Naive B cell (primary cell): ENCODE data around the gene C1orf53. TPM values are rescaled to one million over a fixed set of nuclear protein-coding genes. Genes with fewer than 3 reads are reported as not detected.

Experiments
- ATAC-seq, 2 donors: fragments of 150-1000 bp; cut with Tn5 transposase; 2 replicates each; pipeline ENCODE4 v1.10.0; 2021; ENCODE audit warnings: low read depth in 2 of 2, mild to moderate bottlenecking in 2 of 2, moderate library complexity in 2 of 2
- DNase-seq: peaks from one replicate; pipeline ENCODE4 v3.0.0; 2022
- H3K27ac Mint-ChIP-seq, 6 donors: one replicate each; pipeline ENCODE4 v1.8.0; 2020 to 2022; ENCODE audit warnings: mild to moderate bottlenecking in 6 of 6, mixed read lengths in 6 of 6, moderate library complexity in 5 of 6, inconsistent platforms in 2 of 6
- H3K27me3 Mint-ChIP-seq, 3 donors: one replicate each; pipeline ENCODE4 v1.8.0; 2021 to 2022; ENCODE audit warnings: mixed read lengths in 3 of 3, mild to moderate bottlenecking in 1 of 3
- H3K36me3 Mint-ChIP-seq, 2 donors: one replicate each; pipeline ENCODE4 v1.8.0; 2020 to 2022; ENCODE audit warnings: mixed read lengths in 2 of 2, inconsistent platforms in 1 of 2, mild to moderate bottlenecking in 1 of 2
- H3K4me1 Mint-ChIP-seq, 3 donors: one replicate each; pipeline ENCODE4 v1.8.0; 2020 to 2022; ENCODE audit warnings: mixed read lengths in 3 of 3, inconsistent platforms in 1 of 3, mild to moderate bottlenecking in 1 of 3, moderate library complexity in 1 of 3
- H3K4me3 Mint-ChIP-seq, 8 donors: one replicate each; pipeline ENCODE4 v1.8.0; 2020 to 2022; ENCODE audit warnings: mild to moderate bottlenecking in 8 of 8, mixed read lengths in 8 of 8, moderate library complexity in 8 of 8, inconsistent platforms in 2 of 8
- H3K9me3 Mint-ChIP-seq, 7 donors: one replicate each; pipeline ENCODE4 v1.8.0; 2020 to 2022; ENCODE audit warnings: mixed read lengths in 7 of 7, mild to moderate bottlenecking in 5 of 7, inconsistent platforms in 2 of 7, moderate library complexity in 1 of 7
- polyA plus RNA-seq, 6 donors: library from polyadenylated mRNA; unstranded; fragments of 300-500 nt; fragmentation: Illumina TruSeq; gene quantifications; one replicate each; pipeline ENCODE4 v1.2.3, GENCODE V29; 2021; ENCODE audit warnings: low read depth in 6 of 6

Gene C1orf53
- polyA plus RNA-seq, 6 donors from 2014 or later = not detected

DNA sequence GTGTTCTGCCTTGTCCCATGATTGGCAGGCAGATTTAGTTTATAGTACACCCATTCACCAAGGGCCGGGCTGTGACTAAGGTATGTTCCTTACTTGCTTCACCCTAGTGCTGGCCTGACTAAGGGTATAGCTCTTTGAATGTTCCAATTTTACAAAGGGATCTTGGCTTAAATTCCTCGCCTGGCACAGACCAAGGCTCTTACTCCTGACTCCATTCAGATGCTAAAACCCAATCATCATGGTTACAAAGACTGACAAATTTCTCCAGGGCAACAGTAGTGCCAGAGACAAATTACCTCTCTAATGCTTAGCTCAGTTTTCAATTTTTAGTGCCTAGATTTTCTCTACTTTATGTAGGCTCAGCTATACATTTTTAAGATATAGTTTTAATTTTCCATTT is 11.5 kb upstream of the C1orf53 start:
- H3K9me3 Mint-ChIP-seq = peaks cover 0 to under 1% (median 0%) of the 10 kb centered on the region in 7 donors
- no peak overlapping the region for H3K4me3 Mint-ChIP-seq
- ATAC-seq (no peak), DNase-seq (no peak)
- peaks cover 26 to 59% (median 46%) of the 10 kb centered on the region in 3 donors for H3K27me3 Mint-ChIP-seq
- no peak overlapping the region for H3K27ac Mint-ChIP-seq
- no peaks in the 10 kb centered on the region for H3K4me1 Mint-ChIP-seq
- H3K36me3 Mint-ChIP-seq = peaks cover 0 to under 1% of the 10 kb centered on the region in 2 donors

DNA sequence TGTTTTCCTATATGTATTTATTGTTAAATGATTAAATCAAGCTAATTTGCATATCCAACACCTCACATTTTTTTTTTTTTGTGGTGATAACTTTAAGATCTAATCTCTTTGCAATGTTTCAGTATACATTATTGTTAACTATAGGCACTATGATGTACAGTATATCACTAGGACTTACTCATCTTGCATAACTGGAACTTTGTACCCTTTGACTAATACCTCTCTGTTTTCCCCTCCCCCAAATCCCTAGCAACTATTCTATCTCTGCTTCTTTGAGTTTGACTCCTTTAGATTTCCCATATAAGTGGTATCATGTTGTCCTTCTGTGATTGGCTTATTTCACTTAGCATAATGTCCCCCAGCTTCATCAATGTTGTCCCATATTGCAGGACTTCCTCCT is 9.7 kb upstream of the C1orf53 start:
- Mint-ChIP-seq H3K4me1 (no peaks in the 10 kb centered on the region), H3K27ac (no peak overlapping the region), H3K36me3 (peaks cover 0 to 5% of the 10 kb centered on the region in 2 donors), H3K27me3 (peaks cover 26 to 72% (median 53%) of the 10 kb centered on the region in 3 donors), H3K9me3 (no peaks in the 10 kb centered on the region), H3K4me3 (no peak overlapping the region)
- ATAC-seq (no peak), DNase-seq (no peak)

DNA sequence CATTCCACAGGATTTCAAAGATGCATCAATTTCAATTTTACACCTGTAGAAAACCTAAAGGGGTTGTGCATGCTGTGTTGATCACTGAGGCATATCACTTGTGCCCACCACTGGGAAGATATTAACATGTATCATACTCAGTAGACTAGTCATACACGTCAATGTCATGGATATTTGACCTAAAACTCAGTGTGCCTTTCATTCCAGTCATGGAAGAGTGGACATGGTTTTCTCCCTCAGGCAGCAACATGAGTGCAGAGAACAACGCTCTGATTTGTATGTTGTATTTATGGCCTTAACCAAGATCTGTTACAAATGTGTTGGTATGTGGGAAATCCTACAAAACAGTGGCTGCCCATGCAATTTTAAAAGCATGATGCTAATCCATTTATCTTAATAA is 6.1 kb upstream of the C1orf53 start:
- Mint-ChIP-seq H3K9me3 (no peaks in the 10 kb centered on the region), H3K4me1 (no peaks in the 10 kb centered on the region), H3K4me3 (no peak overlapping the region), H3K36me3 (peaks cover 0 to 6% of the 10 kb centered on the region in 2 donors), H3K27ac (no peak overlapping the region), H3K27me3 (peaks cover 31 to 59% (median 49%) of the 10 kb centered on the region in 3 donors)
- ATAC-seq = no peak
- DNase-seq = no peak

DNA sequence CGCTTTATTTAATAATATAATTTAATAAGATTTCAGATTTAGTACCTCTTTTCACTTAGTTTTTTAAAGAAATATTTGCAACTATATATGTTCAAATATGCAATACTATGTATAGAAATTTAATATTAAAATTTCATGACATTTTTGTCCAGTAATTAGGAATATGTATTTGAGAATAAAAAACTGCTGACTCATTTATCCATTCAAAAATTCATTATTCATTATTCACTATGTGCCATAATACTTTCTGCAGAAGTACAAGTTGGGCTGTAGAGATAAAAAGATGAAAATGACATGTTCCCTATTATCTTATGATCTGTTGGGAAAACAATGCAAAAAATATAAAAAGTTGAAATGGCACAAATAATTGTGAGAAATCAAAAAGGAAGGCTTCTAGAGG is 3.4 kb upstream of the C1orf53 start:
- H3K27me3 Mint-ChIP-seq = peaks cover 31 to 46% (median 33%) of the 10 kb centered on the region in 3 donors
- H3K4me3 Mint-ChIP-seq = peak overlapping the region in 1 of 8 donors; percentile 63

DNA sequence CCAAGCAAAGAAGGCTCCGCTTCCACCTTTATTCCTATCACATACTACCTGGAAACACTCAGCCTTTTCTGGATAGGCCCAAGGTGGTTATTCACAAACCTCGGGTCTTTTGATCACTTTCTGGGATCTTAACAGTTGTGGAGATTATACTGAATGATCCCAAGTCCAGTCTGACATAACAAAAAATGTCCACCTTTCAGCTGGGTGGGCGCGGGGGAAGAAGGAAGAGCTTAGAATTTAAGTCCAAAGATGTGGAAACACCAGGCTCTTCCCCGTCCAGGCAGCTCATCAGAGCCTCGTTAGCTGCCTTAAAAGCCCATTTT is 338 bp upstream of the C1orf53 start:
- Mint-ChIP-seq H3K27me3 (peaks cover 43 to 49% (median 45%) of the 10 kb centered on the region in 3 donors), H3K9me3 (no peaks in the 10 kb centered on the region), H3K4me1 (peaks cover 12 to 19% (median 13%) of the 10 kb centered on the region in 3 donors), H3K27ac (peak overlapping the region in 1 of 6 donors; percentile 34), H3K4me3 (peak overlapping the region; percentile 80 to 94 (median 90)), H3K36me3 (peaks cover 0 to 6% of the 10 kb centered on the region in 2 donors)
- DNase-seq (no peak), ATAC-seq (no peak)

More for the DNA sequence above, 3.4 kb upstream of the C1orf53 start:
- ATAC-seq (no peak), DNase-seq (no peak)
- Mint-ChIP-seq H3K36me3 (peaks cover 0 to 6% of the 10 kb centered on the region in 2 donors), H3K9me3 (no peaks in the 10 kb centered on the region), H3K4me1 (peaks cover 10 to 13% (median 13%) of the 10 kb centered on the region in 3 donors), H3K27ac (no peak overlapping the region)

DNA sequence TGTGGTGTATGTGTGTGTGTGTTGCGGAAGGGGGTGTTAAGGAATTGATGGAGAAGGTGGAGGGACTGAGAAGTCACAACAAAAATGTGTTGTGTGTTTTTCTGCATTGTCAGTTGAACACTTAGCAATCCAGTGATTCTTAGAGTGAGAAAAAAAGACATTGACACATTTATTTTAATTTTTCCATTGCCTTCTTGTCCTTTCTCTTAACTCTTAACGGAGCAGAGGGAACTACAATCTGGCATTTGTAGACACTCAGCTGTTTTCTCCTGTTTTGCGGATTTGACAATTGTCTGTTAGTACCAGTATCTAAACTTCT is 725 bp downstream of the C1orf53 start:
- Mint-ChIP-seq H3K36me3 (no peaks in the 10 kb centered on the region), H3K4me1 (peaks cover 13 to 20% (median 13%) of the 10 kb centered on the region in 3 donors), H3K9me3 (no peaks in the 10 kb centered on the region), H3K27ac (peak overlapping the region in 3 of 6 donors; percentile 7 to 84 (median 39)), H3K27me3 (peaks cover 42 to 53% (median 48%) of the 10 kb centered on the region in 3 donors), H3K4me3 (peak overlapping the region; percentile 80 to 94 (median 90))
- DNase-seq (no peak), ATAC-seq (no peak)

DNA sequence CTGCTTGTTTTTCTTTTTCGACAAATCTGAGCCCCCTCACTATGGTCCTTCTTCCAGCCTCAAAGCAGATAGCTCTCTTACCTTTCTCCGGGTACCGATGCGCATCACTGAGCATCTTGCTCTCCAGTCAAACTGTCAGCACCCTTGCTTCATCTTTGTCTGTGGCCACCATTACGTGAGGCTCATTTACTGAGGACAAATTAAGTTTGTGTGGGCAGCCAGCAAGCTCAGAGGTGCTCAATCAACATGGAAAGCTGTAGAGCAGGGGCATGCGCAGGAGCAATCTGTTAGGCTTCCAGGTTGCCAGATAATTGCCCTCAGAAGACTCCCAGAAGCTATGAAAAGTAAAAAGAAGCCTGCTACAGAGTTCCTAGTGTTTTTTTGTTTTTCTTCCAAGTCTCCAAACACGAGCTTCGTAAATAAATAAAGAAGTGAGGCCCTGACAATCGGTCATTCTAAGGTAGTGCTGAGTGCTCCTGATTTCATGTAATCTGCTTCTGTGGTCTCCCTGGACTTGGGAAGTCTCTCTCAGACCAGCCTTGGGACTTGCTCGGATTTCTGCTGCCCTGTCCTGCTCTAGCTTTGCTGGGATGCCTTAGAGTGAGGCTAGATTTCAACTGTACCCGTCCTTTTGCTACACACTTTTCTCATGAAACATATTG is 1.8 kb downstream of the C1orf53 start:
- Mint-ChIP-seq H3K27ac (peak overlapping the region in 1 of 6 donors; percentile 76), H3K9me3 (peaks cover 0 to 3% (median 0%) of the 10 kb centered on the region in 7 donors), H3K4me1 (peaks cover 21 to 31% (median 24%) of the 10 kb centered on the region in 3 donors), H3K36me3 (peaks cover 0 to 3% of the 10 kb centered on the region in 2 donors), H3K27me3 (peaks cover 49 to 61% (median 57%) of the 10 kb centered on the region in 3 donors), H3K4me3 (peak overlapping the region in 4 of 8 donors; percentile 13 to 91 (median 70))
- ATAC-seq (no peak), DNase-seq (no peak)

DNA sequence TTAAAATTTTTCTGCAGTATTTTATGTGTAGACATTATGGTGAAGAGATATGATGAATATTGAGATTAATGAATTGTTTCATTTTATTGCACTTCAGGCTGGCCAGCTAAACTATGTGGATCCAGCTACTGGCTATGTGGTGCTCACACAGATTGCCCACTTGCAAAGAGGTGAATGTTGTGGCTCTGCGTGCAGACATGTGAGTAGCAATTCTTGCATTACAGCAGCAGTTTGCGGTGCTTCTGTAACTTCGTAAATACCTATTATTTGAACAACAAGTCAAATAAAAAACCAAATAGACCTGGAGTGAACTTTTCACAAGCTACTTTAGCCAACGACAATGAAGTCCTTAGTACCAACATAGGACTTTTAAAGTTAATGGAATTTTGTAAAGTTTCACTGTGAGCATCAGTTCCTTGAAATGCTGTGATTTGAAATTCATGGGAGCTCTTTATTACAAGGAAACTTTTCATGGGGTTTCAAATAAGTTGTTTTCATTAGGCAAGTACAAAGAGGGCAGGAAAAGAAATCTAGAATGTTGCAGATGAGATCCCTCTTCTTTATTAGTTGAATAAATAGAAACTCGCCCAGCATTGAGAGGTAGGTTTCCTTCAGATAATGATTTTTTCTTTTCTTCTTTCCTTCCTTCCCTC is 3.4 kb downstream of the C1orf53 start:
- Mint-ChIP-seq H3K36me3 (peaks cover 0 to 3% of the 10 kb centered on the region in 2 donors), H3K27ac (no peak overlapping the region), H3K27me3 (peaks cover 63 to 75% (median 72%) of the 10 kb centered on the region in 3 donors), H3K4me3 (peak overlapping the region in 1 of 8 donors; percentile 68), H3K9me3 (peaks cover 0 to 4% (median 0%) of the 10 kb centered on the region in 7 donors), H3K4me1 (peaks cover 32 to 39% (median 36%) of the 10 kb centered on the region in 3 donors)
- ATAC-seq (no peak), DNase-seq (no peak)

DNA sequence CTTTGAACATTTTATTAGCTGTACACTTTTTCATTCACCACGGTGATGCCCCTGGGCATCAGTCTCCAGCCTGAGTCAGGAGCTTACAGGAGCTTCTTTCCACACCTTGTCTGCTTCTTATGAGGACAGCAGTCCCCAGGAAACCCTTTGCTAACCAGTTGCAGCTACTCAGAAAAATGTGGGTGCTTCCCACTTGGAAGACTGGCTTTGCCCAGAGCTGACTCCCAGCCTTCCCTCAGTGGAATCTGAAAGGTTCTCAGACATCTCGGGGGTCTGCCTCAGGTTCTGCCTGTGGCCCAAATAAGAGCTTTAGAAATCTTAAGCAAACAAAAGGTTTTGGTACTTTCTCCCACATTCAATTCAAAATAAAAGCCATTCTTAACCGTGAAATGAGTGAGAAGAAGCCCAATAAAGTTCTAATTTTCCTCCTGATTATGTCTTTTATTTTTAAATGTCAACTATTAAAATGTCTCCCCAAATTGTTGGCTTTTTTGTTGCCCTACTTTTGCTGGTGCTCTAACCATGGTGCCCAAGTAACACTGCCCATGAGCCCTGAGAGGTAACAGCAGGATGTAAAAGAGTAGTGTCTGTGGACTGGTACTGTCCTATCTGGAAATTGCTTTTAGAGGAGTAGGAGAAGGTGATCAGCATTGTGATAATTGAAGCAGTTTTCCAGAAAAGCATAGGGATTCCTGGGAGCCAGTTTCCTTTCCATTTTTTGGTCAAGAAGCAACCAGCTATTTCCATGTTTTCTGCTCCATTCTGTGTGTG is 5.6 kb downstream of the C1orf53 start:
- Mint-ChIP-seq H3K27me3 (peaks cover 85 to 91% (median 88%) of the 10 kb centered on the region in 3 donors), H3K4me3 (peak overlapping the region in 1 of 8 donors; percentile 20), H3K36me3 (peaks cover 0 to 3% of the 10 kb centered on the region in 2 donors), H3K27ac (peak overlapping the region in 2 of 6 donors; percentile 25 to 38), H3K9me3 (peaks cover 0 to 5% (median 2%) of the 10 kb centered on the region in 7 donors), H3K4me1 (peaks cover 45 to 57% (median 47%) of the 10 kb centered on the region in 3 donors)
- DNase-seq (no peak), ATAC-seq (no peak)

DNA sequence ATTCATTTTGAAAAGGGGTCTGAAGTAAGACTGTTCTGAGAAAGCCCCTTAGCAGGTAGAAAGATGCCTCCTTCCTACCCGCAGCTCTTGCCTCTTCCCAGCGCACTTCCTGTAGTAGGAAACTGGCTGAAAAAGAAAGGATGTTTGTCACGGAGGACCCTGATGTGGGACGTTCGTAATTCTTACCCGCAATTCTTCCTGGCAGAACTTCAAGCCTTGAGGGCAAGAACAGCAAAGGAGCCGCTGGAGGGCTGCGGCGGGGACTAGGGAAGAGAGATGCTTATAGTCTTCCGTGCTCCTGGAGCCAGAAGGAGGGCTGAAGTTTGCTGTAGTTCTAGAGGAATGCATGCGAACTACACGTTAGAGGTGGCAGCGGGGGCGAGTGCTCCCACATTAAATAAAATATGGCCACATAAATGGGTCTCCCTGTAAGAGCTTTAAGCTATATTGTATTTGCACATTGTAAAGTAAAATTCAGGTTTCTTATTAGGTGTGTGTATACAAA is 6.3 kb downstream of the C1orf53 start:
- peak overlapping the region in 1 of 6 donors; percentile 38 for H3K27ac Mint-ChIP-seq
- DNase-seq = no peak
- peaks cover 0 to 6% (median 2%) of the 10 kb centered on the region in 7 donors for H3K9me3 Mint-ChIP-seq
- H3K4me3 Mint-ChIP-seq = peak overlapping the region in 1 of 8 donors; percentile 11
- ATAC-seq = no peak
- peaks cover 0 to 3% of the 10 kb centered on the region in 2 donors for H3K36me3 Mint-ChIP-seq
- peaks cover 44 to 57% (median 48%) of the 10 kb centered on the region in 3 donors for H3K4me1 Mint-ChIP-seq
- peaks cover 88 to 91% (median 88%) of the 10 kb centered on the region in 3 donors for H3K27me3 Mint-ChIP-seq

DNA sequence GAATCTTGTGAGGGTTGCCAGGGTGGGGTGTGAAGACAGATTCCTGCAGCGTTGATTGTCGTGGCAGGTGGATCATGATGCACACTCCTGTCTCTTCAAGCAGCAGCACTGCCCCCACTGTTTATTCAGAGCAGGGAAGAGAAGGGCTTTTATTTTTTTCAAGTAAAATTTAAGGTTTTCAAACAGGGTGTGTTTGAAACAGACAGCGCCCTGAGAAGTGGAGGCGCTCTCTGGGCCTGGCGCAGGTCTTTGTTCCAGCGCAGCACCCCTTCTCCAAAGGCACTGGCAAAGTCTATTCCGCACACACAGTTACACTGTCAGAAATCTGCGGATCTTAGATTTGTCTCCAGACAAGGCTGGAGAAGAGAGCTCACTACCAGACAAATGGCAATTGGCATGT is 7.0 kb downstream of the C1orf53 start:
- Mint-ChIP-seq H3K27ac (peak overlapping the region in 1 of 6 donors; percentile 51), H3K9me3 (peaks cover 0 to 6% (median 2%) of the 10 kb centered on the region in 7 donors), H3K4me3 (peak overlapping the region in 3 of 8 donors; percentile 2 to 68 (median 26)), H3K27me3 (peaks cover 88 to 91% (median 88%) of the 10 kb centered on the region in 3 donors), H3K4me1 (peaks cover 40 to 56% (median 53%) of the 10 kb centered on the region in 3 donors), H3K36me3 (peaks cover 0 to 3% of the 10 kb centered on the region in 2 donors)
- no peak for DNase-seq
- no peak for ATAC-seq

DNA sequence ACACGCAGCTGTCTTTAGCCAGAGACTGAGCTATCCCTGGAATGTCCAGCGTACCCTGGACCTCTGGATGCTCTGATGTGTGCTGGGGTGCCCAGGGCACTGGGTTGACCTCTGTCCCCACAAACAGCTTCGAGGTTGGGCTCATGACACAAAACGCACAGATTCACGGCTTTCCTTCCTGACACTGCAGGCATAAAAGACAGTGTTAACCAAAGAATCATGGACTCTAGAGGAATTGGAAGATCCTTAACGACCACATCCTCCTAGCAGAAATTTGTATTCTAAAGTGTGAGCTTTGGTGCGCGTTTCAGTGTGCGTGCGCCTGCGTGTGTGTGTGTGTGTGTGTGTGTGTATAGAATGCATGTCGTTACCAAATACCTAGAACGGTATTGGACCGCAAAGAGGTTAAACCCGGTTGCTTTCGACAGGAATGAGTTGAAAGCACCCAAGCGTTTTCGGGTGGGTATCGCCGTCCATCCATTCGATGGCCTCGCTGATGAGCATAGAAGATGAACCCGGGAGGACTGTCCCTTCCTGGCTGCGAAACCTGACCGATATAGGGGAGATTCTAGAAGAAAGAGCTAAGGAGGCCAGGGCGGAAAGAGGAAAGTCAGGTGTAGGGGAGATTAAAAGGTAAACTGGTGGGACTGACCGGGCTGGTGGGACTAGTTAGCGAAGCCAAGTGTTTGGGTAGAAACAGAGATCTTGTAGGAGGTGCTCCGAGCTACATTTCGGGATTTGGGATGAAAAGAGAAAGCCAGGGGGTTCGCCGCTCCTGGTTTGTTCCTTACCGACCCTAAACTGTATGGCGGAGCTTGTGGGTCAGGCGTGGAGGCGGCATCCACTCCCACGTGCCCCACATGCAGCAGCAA is 7.9 kb downstream of the C1orf53 start:
- peaks cover 0 to 3% of the 10 kb centered on the region in 2 donors for H3K36me3 Mint-ChIP-seq
- H3K4me1 Mint-ChIP-seq = peaks cover 42 to 59% (median 55%) of the 10 kb centered on the region in 3 donors
- H3K27ac Mint-ChIP-seq = peak overlapping the region in 4 of 6 donors; percentile 12 to 82 (median 32)
- DNase-seq (no peak), ATAC-seq (no peak)
- H3K4me3 Mint-ChIP-seq = peak overlapping the region; percentile 26 to 84 (median 69)
- H3K27me3 Mint-ChIP-seq = peaks cover 90 to 95% (median 93%) of the 10 kb centered on the region in 3 donors
- H3K9me3 Mint-ChIP-seq = peaks cover 0 to 6% (median 2%) of the 10 kb centered on the region in 7 donors
